A673 (cell line): ENCODE measurements around the gene RRP1.

Experiments used
- EZH2 ChIP-seq: fragments of 200-600 bp; sonication (generic); IDR thresholded peaks from 2 replicates; pipeline ENCODE4 v1.6.1; 2017; ENCODE audit warnings: borderline replicate concordance, low read depth, mild to moderate bottlenecking, mixed read lengths, antibody characterized with exemption, low read length; ENCODE audit not compliant: poor library complexity, severe bottlenecking
- TF ChIP-seq, protein P1 (sequence below): fragments of 300-800, 200-600 bp; sonication (generic); conservative IDR thresholded peaks from 2 replicates; pipeline ENCODE4 v1.5.1; 2017; ENCODE audit warnings: low read depth, mild to moderate bottlenecking, antibody characterized with exemption, low read length, moderate library complexity, mixed read lengths

DNA sequence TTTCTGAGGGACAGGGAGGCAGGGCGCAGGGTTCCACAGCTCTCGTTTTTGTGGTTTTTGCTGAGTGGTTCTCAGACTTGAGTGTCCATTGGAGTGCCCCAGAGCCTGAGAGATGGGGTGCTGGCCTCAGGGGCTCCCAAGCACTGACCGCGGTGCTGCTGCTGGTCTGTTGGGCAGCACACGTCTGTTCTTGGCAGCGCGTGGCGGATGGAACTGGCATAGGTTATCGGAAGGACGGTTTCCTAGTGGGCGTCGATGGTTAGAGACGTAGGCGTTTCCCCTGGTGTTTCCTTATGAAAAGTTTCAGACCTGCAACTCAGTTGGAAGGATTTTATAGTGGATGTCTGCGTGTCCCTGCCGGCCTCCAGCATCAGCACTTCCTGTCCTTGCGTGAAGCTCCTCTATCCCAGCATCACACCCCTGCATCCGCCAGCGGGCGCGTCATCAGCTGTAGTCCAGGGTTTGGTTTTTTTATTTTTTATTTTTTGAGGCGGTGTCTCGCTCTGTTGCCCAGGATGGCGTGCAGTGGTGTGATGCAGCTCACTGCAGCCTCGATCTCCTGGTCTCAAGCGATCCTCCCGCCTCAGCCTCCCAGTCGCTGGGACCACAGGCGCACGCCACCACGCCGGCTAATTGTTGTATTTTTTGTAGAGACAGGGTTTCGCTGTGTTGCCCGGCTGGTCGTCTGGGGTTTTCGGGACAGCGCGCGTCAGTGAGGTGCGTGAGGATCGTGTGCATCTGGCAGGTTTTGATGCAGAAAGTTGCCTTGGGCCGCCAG, 11.8 kb downstream of the RRP1 start:
- TF ChIP-seq, protein P1, sequence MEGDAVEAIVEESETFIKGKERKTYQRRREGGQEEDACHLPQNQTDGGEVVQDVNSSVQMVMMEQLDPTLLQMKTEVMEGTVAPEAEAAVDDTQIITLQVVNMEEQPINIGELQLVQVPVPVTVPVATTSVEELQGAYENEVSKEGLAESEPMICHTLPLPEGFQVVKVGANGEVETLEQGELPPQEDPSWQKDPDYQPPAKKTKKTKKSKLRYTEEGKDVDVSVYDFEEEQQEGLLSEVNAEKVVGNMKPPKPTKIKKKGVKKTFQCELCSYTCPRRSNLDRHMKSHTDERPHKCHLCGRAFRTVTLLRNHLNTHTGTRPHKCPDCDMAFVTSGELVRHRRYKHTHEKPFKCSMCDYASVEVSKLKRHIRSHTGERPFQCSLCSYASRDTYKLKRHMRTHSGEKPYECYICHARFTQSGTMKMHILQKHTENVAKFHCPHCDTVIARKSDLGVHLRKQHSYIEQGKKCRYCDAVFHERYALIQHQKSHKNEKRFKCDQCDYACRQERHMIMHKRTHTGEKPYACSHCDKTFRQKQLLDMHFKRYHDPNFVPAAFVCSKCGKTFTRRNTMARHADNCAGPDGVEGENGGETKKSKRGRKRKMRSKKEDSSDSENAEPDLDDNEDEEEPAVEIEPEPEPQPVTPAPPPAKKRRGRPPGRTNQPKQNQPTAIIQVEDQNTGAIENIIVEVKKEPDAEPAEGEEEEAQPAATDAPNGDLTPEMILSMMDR = no peak
- no peak for TF ChIP-seq EZH2
